ENCODE measurements around the gene CHRND. TPM values are rescaled to one million over a fixed set of nuclear protein-coding genes. Genes with fewer than 3 reads are reported as not detected.
"Not testable (repeated sequence)": the region's sequence is repeated elsewhere in the genome, so short reads cannot be mapped to it uniquely, and the experiment has no call there.

CHRND gene
- total RNA-seq, 4 donors from 2014 or later: 49.1 to 119 (median 81.1) TPM

DNA sequence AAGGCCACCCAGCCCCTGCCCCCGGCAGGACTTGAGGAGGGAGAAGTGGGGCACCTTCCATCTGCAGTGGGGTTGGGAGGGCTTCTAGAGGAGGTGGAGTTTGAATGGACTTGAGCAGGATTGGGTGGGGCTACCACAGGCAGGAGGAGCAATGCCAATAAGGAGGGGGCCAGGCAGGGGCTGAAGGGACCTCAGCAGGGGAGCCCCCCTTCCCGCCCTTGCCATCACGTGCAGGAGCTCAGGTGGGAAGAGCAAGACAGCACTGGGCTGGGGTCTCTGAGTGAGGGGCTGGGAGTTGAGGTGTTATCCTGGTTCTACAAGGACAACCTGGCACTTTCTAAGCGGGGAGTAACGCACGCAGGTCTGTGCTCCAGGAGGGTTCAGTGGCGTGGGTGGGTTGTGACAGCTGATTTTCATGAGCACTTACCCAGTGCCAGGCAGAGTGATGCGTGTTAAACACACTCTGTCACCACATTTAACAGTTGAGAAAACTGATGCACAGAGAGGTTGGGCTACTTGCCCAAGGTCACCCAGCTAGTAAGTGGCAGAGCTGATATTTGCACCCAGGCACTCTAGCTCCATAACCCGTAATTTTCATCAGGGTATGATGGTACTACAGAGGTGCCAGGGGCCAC lies 4.8 kb downstream of the CHRND start:
- no peak overlapping the region for H3K27ac ChIP-seq
- no peaks in the 10 kb centered on the region for H3K27me3 ChIP-seq
- H3K36me3 ChIP-seq: peaks cover 0 to 10% of the 10 kb centered on the region in 2 donors
- no peaks in the 10 kb centered on the region for H3K9me3 ChIP-seq
- no peak overlapping the region for H3K4me3 ChIP-seq
- TF ChIP-seq POLR2A (IDR thresholded peaks at IDR 0.05): no peak
- TF ChIP-seq, protein P1, sequence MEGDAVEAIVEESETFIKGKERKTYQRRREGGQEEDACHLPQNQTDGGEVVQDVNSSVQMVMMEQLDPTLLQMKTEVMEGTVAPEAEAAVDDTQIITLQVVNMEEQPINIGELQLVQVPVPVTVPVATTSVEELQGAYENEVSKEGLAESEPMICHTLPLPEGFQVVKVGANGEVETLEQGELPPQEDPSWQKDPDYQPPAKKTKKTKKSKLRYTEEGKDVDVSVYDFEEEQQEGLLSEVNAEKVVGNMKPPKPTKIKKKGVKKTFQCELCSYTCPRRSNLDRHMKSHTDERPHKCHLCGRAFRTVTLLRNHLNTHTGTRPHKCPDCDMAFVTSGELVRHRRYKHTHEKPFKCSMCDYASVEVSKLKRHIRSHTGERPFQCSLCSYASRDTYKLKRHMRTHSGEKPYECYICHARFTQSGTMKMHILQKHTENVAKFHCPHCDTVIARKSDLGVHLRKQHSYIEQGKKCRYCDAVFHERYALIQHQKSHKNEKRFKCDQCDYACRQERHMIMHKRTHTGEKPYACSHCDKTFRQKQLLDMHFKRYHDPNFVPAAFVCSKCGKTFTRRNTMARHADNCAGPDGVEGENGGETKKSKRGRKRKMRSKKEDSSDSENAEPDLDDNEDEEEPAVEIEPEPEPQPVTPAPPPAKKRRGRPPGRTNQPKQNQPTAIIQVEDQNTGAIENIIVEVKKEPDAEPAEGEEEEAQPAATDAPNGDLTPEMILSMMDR (IDR thresholded peaks at IDR 0.05 in 4 of 5, conservative IDR thresholded peaks at IDR 0.05 in 1 of 5): no peak
- peaks cover 23 to 37% of the 10 kb centered on the region in 2 donors for H3K4me1 ChIP-seq
- in situ Hi-C loops (cut with MboI; ENCODE audit: low sequenced_read_pairs in 4 of 4) (no loop called here), intact Hi-C loops (cut with DNase I; ENCODE audit: low total_unique reads) (no loop called here)
- DNase-seq: no peak
- ATAC-seq: no peak

- H3K4me3 ChIP-seq: no peak overlapping the region
- peaks cover 22 to 38% of the 10 kb centered on the region in 2 donors for H3K4me1 ChIP-seq
- intact Hi-C loops (cut with DNase I; ENCODE audit: low total_unique reads): no loop called here
- DNase-seq: no peak
- peaks cover 0 to 10% of the 10 kb centered on the region in 2 donors for H3K36me3 ChIP-seq
- no peaks in the 10 kb centered on the region for H3K9me3 ChIP-seq
- no peaks in the 10 kb centered on the region for H3K27me3 ChIP-seq
- TF ChIP-seq, protein P1 (IDR thresholded peaks at IDR 0.05 in 4 of 5, conservative IDR thresholded peaks at IDR 0.05 in 1 of 5): no peak
- TF ChIP-seq POLR2A (IDR thresholded peaks at IDR 0.05): no peak
- in situ Hi-C loops (cut with MboI; ENCODE audit: low sequenced_read_pairs in 4 of 4): no loop called here
- no peak for ATAC-seq
- H3K27ac ChIP-seq: no peak overlapping the region
These were observed 6.5 kb downstream of the CHRND start for GRCh38 chr2:232532419-232532818.

GRCh38 chr2:232532821-232533220 lies 6.9 kb downstream of the CHRND start:
- H3K4me1 ChIP-seq: peaks cover 22 to 38% of the 10 kb centered on the region in 2 donors
- ATAC-seq; H3K36me3 ChIP-seq; H3K4me3 ChIP-seq; DNase-seq; H3K9me3 ChIP-seq; H3K27ac ChIP-seq; in situ Hi-C loops (cut with MboI; ENCODE audit: low sequenced_read_pairs in 4 of 4); H3K27me3 ChIP-seq; intact Hi-C loops (cut with DNase I; ENCODE audit: low total_unique reads): not testable (repeated sequence)

- intact Hi-C loops (cut with DNase I; ENCODE audit: low total_unique reads): no loop called here
- H3K36me3 ChIP-seq: peaks cover 0 to 10% of the 10 kb centered on the region in 2 donors
- in situ Hi-C loops (cut with MboI; ENCODE audit: low sequenced_read_pairs in 4 of 4): no loop called here
- H3K4me3 ChIP-seq: no peak overlapping the region
- TF ChIP-seq POLR2A (IDR thresholded peaks at IDR 0.05): no peak
- TF ChIP-seq, protein P1 (IDR thresholded peaks at IDR 0.05 in 4 of 5, conservative IDR thresholded peaks at IDR 0.05 in 1 of 5): no peak
- DNase-seq (no peak), ATAC-seq (no peak)
- no peak overlapping the region for H3K27ac ChIP-seq
- H3K9me3 ChIP-seq: no peaks in the 10 kb centered on the region
- H3K27me3 ChIP-seq: no peaks in the 10 kb centered on the region
- peaks cover 19 to 36% of the 10 kb centered on the region in 2 donors for H3K4me1 ChIP-seq
These were observed 8.2 kb downstream of the CHRND start for GRCh38 chr2:232533944-232534710.

DNA sequence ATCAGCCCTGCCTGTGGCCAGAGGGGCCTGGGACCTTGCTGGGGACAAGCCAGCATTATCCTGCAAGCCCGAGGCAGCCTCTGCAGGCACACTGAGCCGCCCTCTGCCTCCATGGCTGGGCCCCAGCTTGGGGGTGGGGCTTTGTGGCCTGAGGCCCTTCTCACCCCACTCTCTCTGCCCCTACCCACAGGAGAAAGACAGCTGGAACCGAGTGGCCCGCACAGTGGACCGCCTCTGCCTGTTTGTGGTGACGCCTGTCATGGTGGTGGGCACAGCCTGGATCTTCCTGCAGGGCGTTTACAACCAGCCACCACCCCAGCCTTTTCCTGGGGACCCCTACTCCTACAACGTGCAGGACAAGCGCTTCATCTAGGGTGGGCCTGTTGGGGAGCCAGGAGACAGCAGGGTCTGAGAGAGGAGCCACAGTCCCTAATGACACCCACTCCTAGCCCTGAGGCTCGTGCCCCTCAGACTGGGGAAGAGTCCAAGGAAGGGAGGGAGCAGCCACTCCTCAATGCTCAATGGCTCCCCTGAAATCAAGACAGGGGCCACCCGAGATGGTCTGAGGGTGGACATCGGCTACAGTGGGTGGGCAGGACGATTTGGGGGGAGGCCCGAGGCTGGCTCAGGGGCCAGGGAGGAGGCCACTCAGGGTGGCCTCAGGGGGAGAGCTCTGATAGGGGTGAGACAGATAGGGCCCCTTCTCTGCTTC lies 9.1 kb downstream of the CHRND start:
- DNase-seq: peak in 1 of 2 donors; percentile 16
- in situ Hi-C loops (cut with MboI; ENCODE audit: low sequenced_read_pairs in 4 of 4): no loop called here
- intact Hi-C loops (cut with DNase I; ENCODE audit: low total_unique reads): no loop called here

More for the DNA sequence above, 9.1 kb downstream of the CHRND start:
- Histone ChIP-seq H3K4me3 (no peak overlapping the region), H3K27ac (no peak overlapping the region), H3K9me3 (no peaks in the 10 kb centered on the region), H3K4me1 (peaks cover 24 to 37% of the 10 kb centered on the region in 2 donors), H3K27me3 (no peaks in the 10 kb centered on the region), H3K36me3 (peaks cover 0 to 10% of the 10 kb centered on the region in 2 donors)
- TF ChIP-seq POLR2A (IDR thresholded peaks at IDR 0.05): no peak
- TF ChIP-seq, protein P1 (IDR thresholded peaks at IDR 0.05 in 4 of 5, conservative IDR thresholded peaks at IDR 0.05 in 1 of 5): no peak
- ATAC-seq: no peak
